GM15510 (cell line): Measurements from ENCODE around the gene TMEM95.

Experiments used
- POLR2A ChIP-seq: IDR thresholded peaks from 3 replicates; pipeline ENCODE4 v1.6.1; 2011; ENCODE audit warnings: borderline replicate concordance; ENCODE audit not compliant: insufficient read length; ENCODE audit errors: extremely low read depth

Gene TMEM95

GRCh38 chr17:7352503-7352889, 2.5 kb upstream of the TMEM95 start:
- no peak for TF ChIP-seq POLR2A

- no peak for TF ChIP-seq POLR2A
Measured at GRCh38 chr17:7352910-7353635, 1.9 kb upstream of the TMEM95 start.

- TF ChIP-seq POLR2A = no peak
Measured at GRCh38 chr17:7354262-7354843, 603 bp upstream of the TMEM95 start.

- TF ChIP-seq POLR2A = no peak
Measured at GRCh38 chr17:7355573-7355972, 617 bp downstream of the TMEM95 start.

- TF ChIP-seq POLR2A = no peak
Measured at GRCh38 chr17:7356072-7356549, 1.2 kb downstream of the TMEM95 start.

GRCh38 chr17:7356756-7357155, 1.8 kb downstream of the TMEM95 start:
- TF ChIP-seq POLR2A = no peak

- no peak for TF ChIP-seq POLR2A
Measured at GRCh38 chr17:7357381-7357780, 2.4 kb downstream of the TMEM95 start.

- no peak for TF ChIP-seq POLR2A
Measured at GRCh38 chr17:7361906-7362305, 7.0 kb downstream of the TMEM95 start.

GRCh38 chr17:7363311-7363710, 8.4 kb downstream of the TMEM95 start:
- no peak for TF ChIP-seq POLR2A

- no peak for TF ChIP-seq POLR2A
Measured at GRCh38 chr17:7367083-7367482, 12.1 kb downstream of the TMEM95 start.

GRCh38 chr17:7367918-7368598, 13.1 kb downstream of the TMEM95 start:
- TF ChIP-seq POLR2A = no peak

- TF ChIP-seq POLR2A = no peak
Measured at GRCh38 chr17:7369825-7370224, 14.9 kb downstream of the TMEM95 start.

GRCh38 chr17:7370853-7371252, 15.9 kb downstream of the TMEM95 start:
- TF ChIP-seq POLR2A = no peak

- no peak for TF ChIP-seq POLR2A
Measured at GRCh38 chr17:7374353-7374752, 19.4 kb downstream of the TMEM95 start.

GRCh38 chr17:7379134-7379533, 24.2 kb downstream of the TMEM95 start:
- TF ChIP-seq POLR2A = no peak

- no peak for TF ChIP-seq POLR2A
Measured at GRCh38 chr17:7380321-7380720, 25.4 kb downstream of the TMEM95 start.
